GM12874 (cell line): ENCODE data around the gene BRF1.
A peak's percentile ranks its signal among the peaks of the same experiment; 100 is the strongest.

Experiments
- CTCF ChIP-seq: IDR thresholded peaks from 2 replicates; pipeline ENCODE4 v1.5.1; 2011; ENCODE audit warnings: low read depth, mild to moderate bottlenecking, control low read depth, low read length, moderate library complexity; ENCODE audit not compliant: insufficient read depth

Gene BRF1

GRCh38 chr14:105192866-105193731, 107.7 kb downstream of the BRF1 start:
- TF ChIP-seq CTCF, result no peak

GRCh38 chr14:105187935-105188524, 112.8 kb downstream of the BRF1 start:
- TF ChIP-seq CTCF, result 0 out of 2 replicates have a peak, but pooled peaks have one; percentile 6

- no peak for TF ChIP-seq CTCF
These were observed 113.7 kb downstream of the BRF1 start for GRCh38 chr14:105187116-105187515.

GRCh38 chr14:105185973-105186372, 114.8 kb downstream of the BRF1 start:
- TF ChIP-seq CTCF, result no peak

DNA sequence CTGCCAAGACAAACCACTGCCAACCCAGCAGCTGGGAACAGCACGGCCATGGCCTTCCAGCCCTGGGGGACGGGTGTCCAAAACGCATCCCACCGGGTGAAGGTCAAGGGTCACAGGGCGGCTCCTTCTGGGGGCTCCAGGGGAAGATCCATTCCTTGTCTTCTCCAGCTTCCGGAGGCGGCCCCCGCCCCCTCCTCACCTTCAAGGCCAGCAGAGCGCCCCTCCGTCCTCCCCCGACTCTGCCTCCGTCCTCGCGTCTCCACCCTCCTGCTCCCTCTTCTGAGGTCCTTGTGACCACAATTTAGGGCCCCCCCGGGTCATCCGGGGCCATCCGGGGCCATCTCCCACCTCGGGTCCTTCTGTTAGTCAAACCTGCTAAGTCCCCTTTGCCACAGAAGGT, 115.8 kb downstream of the BRF1 start:
- no peak for TF ChIP-seq CTCF

GRCh38 chr14:105184461-105184860, 116.3 kb downstream of the BRF1 start:
- TF ChIP-seq CTCF, result no peak

GRCh38 chr14:105182296-105183020, 118.3 kb downstream of the BRF1 start:
- no peak for TF ChIP-seq CTCF
